MM.1S (cell line): Measurements from ENCODE around the gene SLC1A1.

Source experiments
- EZH2 ChIP-seq: fragments of 300-600 bp; sonication (generic); optimal IDR thresholded peaks from 2 replicates; pipeline ENCODE3; 2017; ENCODE audit warnings: low read depth, mild to moderate bottlenecking, antibody characterized with exemption, low read length, mixed read lengths
- TF ChIP-seq, protein P1 (sequence below): fragments of 300-600 bp; sonication (generic); IDR thresholded peaks from 2 replicates; pipeline ENCODE4 v1.5.1; 2016; ENCODE audit warnings: antibody characterized with exemption, low read length, mixed read lengths

DNA sequence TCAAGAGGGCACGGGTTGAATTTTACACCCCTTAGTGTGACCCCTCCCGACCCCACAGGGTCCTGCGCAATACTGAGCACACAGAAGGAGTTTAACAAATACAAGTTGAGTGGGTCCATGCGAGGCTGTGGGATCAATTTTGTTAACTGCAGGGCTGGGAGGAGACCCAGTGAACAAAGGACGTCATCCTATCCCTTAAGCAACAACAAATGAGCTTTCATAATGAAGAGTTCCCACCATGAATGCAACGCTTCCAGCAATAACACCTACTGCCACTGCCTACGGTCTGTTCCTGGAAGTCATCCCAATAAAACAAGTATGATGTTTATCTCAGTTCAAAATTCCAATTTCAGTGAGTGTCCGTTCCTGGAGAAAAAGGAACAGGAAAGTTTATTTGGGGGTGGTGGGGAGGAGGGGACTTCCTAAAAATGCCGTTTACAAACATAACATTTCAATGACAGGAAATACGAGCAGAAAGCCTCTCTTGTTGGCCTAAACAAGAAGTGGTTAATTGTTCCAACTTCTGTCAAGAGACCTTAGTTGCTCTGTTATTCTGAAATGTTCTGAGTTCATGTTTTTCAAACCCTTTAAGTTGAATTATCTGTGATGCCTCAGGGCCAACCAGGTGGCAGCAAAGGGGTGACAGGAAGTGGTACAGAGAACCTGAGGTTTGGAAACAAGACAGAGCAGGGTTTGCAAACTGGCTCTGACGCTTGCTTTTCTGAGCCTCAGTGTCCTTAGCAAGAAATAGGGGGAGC, 106.1 kb downstream of the SLC1A1 start:
- TF ChIP-seq, protein P1, sequence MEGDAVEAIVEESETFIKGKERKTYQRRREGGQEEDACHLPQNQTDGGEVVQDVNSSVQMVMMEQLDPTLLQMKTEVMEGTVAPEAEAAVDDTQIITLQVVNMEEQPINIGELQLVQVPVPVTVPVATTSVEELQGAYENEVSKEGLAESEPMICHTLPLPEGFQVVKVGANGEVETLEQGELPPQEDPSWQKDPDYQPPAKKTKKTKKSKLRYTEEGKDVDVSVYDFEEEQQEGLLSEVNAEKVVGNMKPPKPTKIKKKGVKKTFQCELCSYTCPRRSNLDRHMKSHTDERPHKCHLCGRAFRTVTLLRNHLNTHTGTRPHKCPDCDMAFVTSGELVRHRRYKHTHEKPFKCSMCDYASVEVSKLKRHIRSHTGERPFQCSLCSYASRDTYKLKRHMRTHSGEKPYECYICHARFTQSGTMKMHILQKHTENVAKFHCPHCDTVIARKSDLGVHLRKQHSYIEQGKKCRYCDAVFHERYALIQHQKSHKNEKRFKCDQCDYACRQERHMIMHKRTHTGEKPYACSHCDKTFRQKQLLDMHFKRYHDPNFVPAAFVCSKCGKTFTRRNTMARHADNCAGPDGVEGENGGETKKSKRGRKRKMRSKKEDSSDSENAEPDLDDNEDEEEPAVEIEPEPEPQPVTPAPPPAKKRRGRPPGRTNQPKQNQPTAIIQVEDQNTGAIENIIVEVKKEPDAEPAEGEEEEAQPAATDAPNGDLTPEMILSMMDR, result no peak
- TF ChIP-seq EZH2, result no peak
